Stimulated activated CD4-positive, alpha-beta T cell treated with anti-CD3 and anti-CD28 coated beads, Interleukin-4, amount 100 ng/mL, for 24 hours (primary cell): ENCODE results near the gene COLGALT1.
"Not testable (repeated sequence)": the region's sequence is repeated elsewhere in the genome, so short reads cannot be mapped to it uniquely, and the experiment has no call there.

Experiments used
- DNase-seq: peaks from one replicate; pipeline ENCODE4 v3.0.0-alpha.2; 2020

COLGALT1 gene

GRCh38 chr19:17534767-17535166, 20.7 kb upstream of the COLGALT1 start:
- DNase-seq = no peak

GRCh38 chr19:17536955-17537354, 18.5 kb upstream of the COLGALT1 start:
- DNase-seq = no peak

GRCh38 chr19:17538684-17539237, 16.7 kb upstream of the COLGALT1 start:
- DNase-seq = no peak

- DNase-seq = peak; percentile 96
Measured at GRCh38 chr19:17539238-17540117, 16.0 kb upstream of the COLGALT1 start.

GRCh38 chr19:17540174-17540573, 15.3 kb upstream of the COLGALT1 start:
- no peak for DNase-seq

- DNase-seq = no peak
Measured at GRCh38 chr19:17541184-17541759, 14.2 kb upstream of the COLGALT1 start.

GRCh38 chr19:17542042-17542441, 13.4 kb upstream of the COLGALT1 start:
- DNase-seq = no peak

- no peak for DNase-seq
Measured at GRCh38 chr19:17542793-17543582, 12.5 kb upstream of the COLGALT1 start.

- DNase-seq = no peak
Measured at GRCh38 chr19:17543986-17544385, 11.5 kb upstream of the COLGALT1 start.

- DNase-seq = no peak
Measured at GRCh38 chr19:17544418-17544817, 11.0 kb upstream of the COLGALT1 start.

GRCh38 chr19:17548145-17548544, 7.3 kb upstream of the COLGALT1 start:
- no peak for DNase-seq

GRCh38 chr19:17549085-17549740, 6.2 kb upstream of the COLGALT1 start:
- no peak for DNase-seq

GRCh38 chr19:17550076-17550667, 5.3 kb upstream of the COLGALT1 start:
- no peak for DNase-seq

- DNase-seq = not testable (repeated sequence)
Measured at GRCh38 chr19:17552735-17553134, 2.7 kb upstream of the COLGALT1 start.

GRCh38 chr19:17553256-17553655, 2.2 kb upstream of the COLGALT1 start:
- DNase-seq = no peak

- no peak for DNase-seq
Measured at GRCh38 chr19:17554968-17555479, 425 bp upstream of the COLGALT1 start.

GRCh38 chr19:17555929-17556813, 722 bp downstream of the COLGALT1 start:
- DNase-seq = peak; percentile 45

- no peak for DNase-seq
Measured at GRCh38 chr19:17556995-17557394, 1.5 kb downstream of the COLGALT1 start.

GRCh38 chr19:17557466-17557865, 2.0 kb downstream of the COLGALT1 start:
- no peak for DNase-seq

- DNase-seq = no peak
Measured at GRCh38 chr19:17560205-17560595, 4.8 kb downstream of the COLGALT1 start.

GRCh38 chr19:17562097-17562496, 6.6 kb downstream of the COLGALT1 start:
- DNase-seq = no peak
